Measurements from ENCODE around the gene PMPCB. TPM values are rescaled to one million over a fixed set of nuclear protein-coding genes. Genes with fewer than 3 reads are reported as not detected.
A peak's percentile ranks its signal among the peaks of the same experiment; 100 is the strongest.
"Not testable (repeated sequence)": the region's sequence is repeated elsewhere in the genome, so short reads cannot be mapped to it uniquely, and the experiment has no call there.

The PMPCB gene
- total RNA-seq (2021), result 66.8 and 71.7 TPM in 2 replicates
- Bru-seq, nascent RNA, result percentile 92 among the genes with signal in this experiment
- percentile 82 among the genes with signal in this experiment for BruChase-seq, experiment 1, labeled RNA remaining after a 2-hour chase
- percentile 87 among the genes with signal in this experiment for BruChase-seq, experiment 2, labeled RNA remaining after a 6-hour chase
- long read RNA-seq, transcript PMPCB-202 (12 exons, 1,714 nt), result minor isoform, 9 of 108 reads
- long read RNA-seq, transcript PMPCB-201 (13 exons, 2,472 nt), result major isoform, 79 of 108 reads
- long read RNA-seq, partial matches to known transcripts, result 2 of 108 reads
- long read RNA-seq, other reads (novel, unspliced or antisense), result 18 of 108 reads

GRCh38 chr7:103296901-103297836 lies at the start of gene PMPCB:
Gene PMPCB (plus strand): TSS chr7:103297435. CDS start chr7:103297460, 25 bp downstream.
- no TSS peak for BruUV-seq (replicated peaks)
- peaks cover 32% of the 10 kb centered on the region for H3K36me3 ChIP-seq (ENCODE audit: insufficient read depth, low read length, poor library complexity, severe bottlenecking)
- ChIA-PET POLR2A (ENCODE audit: low non-redundant PET) (no interaction called here), CTCF (no interaction called here)
- no peaks in the 10 kb centered on the region for H3K27me3 ChIP-seq (replicated peaks; ENCODE audit: insufficient read depth, low read depth, low read length, poor library complexity)
- no peaks in the 10 kb centered on the region for H3K9me3 ChIP-seq (ENCODE audit: low read depth, low read length, poor library complexity, severe bottlenecking)
- peaks cover 4% of the 10 kb centered on the region for H3K4me1 ChIP-seq (ENCODE audit: insufficient read depth, low read length, poor library complexity, severe bottlenecking)
- TF ChIP-seq EZH2 (IDR thresholded peaks at IDR 0.05; ENCODE audit: borderline replicate concordance, low read depth, low read length, poor library complexity, severe bottlenecking), result no peak
- TF ChIP-seq, protein P1, sequence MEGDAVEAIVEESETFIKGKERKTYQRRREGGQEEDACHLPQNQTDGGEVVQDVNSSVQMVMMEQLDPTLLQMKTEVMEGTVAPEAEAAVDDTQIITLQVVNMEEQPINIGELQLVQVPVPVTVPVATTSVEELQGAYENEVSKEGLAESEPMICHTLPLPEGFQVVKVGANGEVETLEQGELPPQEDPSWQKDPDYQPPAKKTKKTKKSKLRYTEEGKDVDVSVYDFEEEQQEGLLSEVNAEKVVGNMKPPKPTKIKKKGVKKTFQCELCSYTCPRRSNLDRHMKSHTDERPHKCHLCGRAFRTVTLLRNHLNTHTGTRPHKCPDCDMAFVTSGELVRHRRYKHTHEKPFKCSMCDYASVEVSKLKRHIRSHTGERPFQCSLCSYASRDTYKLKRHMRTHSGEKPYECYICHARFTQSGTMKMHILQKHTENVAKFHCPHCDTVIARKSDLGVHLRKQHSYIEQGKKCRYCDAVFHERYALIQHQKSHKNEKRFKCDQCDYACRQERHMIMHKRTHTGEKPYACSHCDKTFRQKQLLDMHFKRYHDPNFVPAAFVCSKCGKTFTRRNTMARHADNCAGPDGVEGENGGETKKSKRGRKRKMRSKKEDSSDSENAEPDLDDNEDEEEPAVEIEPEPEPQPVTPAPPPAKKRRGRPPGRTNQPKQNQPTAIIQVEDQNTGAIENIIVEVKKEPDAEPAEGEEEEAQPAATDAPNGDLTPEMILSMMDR (conservative IDR thresholded peaks at IDR 0.05; ENCODE audit: low read depth, low read length), result peak; percentile 90
- peak within 1 kb of the TSS; percentile 78 for H3K27ac ChIP-seq (ENCODE audit: low read depth, low read length, poor library complexity, severe bottlenecking)
- peak within 1 kb of the TSS; percentile 94 for H3K4me3 ChIP-seq (ENCODE audit: low read depth, low read length, poor library complexity, severe bottlenecking)
- intact Hi-C loops (cut with micrococcal nuclease; ENCODE audit: unreplicated experiment), result loop anchor here (5.0 kb wide), 1 partner anchor 110 kb away; no protein-coding TSS in a partner anchor
- peak; percentile 94 for DNase-seq (ENCODE audit: low spot score)

DNA sequence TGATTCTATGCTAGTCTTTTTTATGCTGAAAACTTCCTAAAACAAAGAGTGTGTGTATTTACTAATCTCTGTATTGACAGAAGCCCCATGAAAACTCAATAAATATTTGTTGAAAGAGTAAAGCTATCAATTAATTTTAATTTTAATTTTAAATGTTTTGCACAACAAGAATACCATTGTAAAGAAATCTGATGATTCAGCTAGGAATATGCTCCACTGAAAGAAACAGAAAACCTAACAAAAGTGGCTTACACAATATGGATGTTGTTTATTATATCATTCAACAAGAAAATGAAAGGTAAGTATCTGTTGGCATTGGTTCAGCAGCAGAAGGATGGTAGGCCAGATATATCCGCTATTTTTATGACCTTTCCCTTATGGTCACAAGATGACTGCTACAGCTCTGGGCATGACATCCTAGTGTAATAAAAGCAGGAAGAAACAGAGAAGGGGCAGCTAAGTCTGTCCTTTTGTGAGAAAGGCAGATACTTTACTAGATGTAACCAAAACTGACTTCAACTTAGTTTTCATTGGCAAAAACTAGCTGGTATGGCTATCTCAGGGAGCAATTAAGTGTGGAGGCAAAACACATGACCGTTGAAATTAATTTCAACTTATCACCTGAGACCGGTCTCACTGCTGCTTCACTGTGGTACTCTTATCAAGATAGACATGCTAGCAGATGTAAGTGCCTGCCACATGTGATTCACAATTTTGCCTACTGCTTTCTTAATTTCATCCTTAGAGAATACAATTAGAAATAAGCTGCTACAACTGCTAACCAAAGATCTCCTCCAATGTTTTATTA lies 43.3 kb upstream of the PMPCB start:
- H3K27ac ChIP-seq (ENCODE audit: low read depth, low read length, poor library complexity, severe bottlenecking); H3K4me3 ChIP-seq (ENCODE audit: low read depth, low read length, poor library complexity, severe bottlenecking); H3K4me1 ChIP-seq (ENCODE audit: insufficient read depth, low read length, poor library complexity, severe bottlenecking); POLR2A ChIA-PET (ENCODE audit: low non-redundant PET); CTCF ChIA-PET; H3K36me3 ChIP-seq (ENCODE audit: insufficient read depth, low read length, poor library complexity, severe bottlenecking); H3K27me3 ChIP-seq (replicated peaks; ENCODE audit: insufficient read depth, low read depth, low read length, poor library complexity); DNase-seq (ENCODE audit: low spot score); BruUV-seq (replicated peaks); H3K9me3 ChIP-seq (ENCODE audit: low read depth, low read length, poor library complexity, severe bottlenecking); intact Hi-C loops (cut with micrococcal nuclease; ENCODE audit: unreplicated experiment): not testable (repeated sequence)

DNA sequence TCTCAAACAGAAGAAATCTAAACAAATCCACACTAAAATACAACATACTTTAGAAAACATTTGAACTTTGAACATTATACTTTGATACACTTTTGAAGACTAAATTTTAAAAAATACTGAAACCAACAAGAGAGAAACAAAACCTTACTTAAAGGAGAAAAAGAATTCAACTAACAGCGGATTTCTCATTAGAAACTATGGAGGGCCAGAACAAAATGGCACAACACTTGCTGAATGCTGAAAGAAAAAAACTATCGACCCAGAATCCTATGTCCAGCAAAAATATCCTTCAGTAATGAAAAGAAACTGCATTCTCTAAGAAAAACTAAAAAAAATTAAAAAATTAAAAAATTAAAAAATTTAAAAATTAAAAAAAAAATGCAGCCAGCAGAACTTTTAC lies 33.2 kb upstream of the PMPCB start:
- H3K4me1 ChIP-seq (ENCODE audit: insufficient read depth, low read length, poor library complexity, severe bottlenecking); BruUV-seq (replicated peaks); H3K36me3 ChIP-seq (ENCODE audit: insufficient read depth, low read length, poor library complexity, severe bottlenecking); H3K9me3 ChIP-seq (ENCODE audit: low read depth, low read length, poor library complexity, severe bottlenecking); H3K4me3 ChIP-seq (ENCODE audit: low read depth, low read length, poor library complexity, severe bottlenecking); DNase-seq (ENCODE audit: low spot score); H3K27me3 ChIP-seq (replicated peaks; ENCODE audit: insufficient read depth, low read depth, low read length, poor library complexity); H3K27ac ChIP-seq (ENCODE audit: low read depth, low read length, poor library complexity, severe bottlenecking); intact Hi-C loops (cut with micrococcal nuclease; ENCODE audit: unreplicated experiment); POLR2A ChIA-PET (ENCODE audit: low non-redundant PET); CTCF ChIA-PET: not testable (repeated sequence)

DNA sequence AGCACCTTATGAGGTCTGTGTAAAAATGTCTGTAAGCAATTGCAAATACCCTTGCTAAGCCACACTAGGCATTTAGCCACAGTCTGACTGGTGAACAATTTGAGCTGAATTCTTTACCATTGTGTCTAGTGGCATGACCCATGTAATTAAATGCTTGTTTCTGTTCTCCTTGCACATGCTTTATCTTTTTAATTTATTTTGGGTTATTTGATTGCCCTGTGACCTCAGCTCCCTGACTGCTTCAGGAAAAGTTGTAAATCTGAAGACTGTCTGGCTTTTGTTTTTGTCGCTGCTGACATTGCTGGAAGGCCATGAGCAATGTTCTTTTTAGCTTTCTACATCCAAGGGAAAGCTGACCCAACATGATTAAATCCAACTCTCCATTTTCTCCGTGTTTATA lies 31.0 kb upstream of the PMPCB start:
- H3K36me3 ChIP-seq (ENCODE audit: insufficient read depth, low read length, poor library complexity, severe bottlenecking); H3K4me3 ChIP-seq (ENCODE audit: low read depth, low read length, poor library complexity, severe bottlenecking); CTCF ChIA-PET; H3K4me1 ChIP-seq (ENCODE audit: insufficient read depth, low read length, poor library complexity, severe bottlenecking); POLR2A ChIA-PET (ENCODE audit: low non-redundant PET); H3K9me3 ChIP-seq (ENCODE audit: low read depth, low read length, poor library complexity, severe bottlenecking); H3K27ac ChIP-seq (ENCODE audit: low read depth, low read length, poor library complexity, severe bottlenecking); DNase-seq (ENCODE audit: low spot score); intact Hi-C loops (cut with micrococcal nuclease; ENCODE audit: unreplicated experiment); BruUV-seq (replicated peaks); H3K27me3 ChIP-seq (replicated peaks; ENCODE audit: insufficient read depth, low read depth, low read length, poor library complexity): not testable (repeated sequence)

DNA sequence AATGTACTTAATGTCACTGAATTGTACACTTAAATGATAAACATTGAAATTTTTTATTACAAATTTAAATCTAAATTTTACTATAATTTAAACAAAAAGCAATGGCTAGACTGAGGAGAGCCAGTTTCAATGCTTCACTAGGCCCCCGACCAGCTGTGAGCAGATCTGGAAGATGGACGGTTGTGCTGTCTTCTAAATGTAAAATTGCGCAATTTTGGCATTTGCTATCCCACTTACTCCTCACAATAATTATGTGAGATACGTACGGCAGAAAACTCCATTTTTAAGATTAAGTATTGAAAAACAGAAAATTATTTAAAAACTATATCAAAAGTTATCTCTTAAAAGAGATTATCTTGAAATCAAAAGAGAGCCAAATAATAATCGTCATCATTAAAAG lies 23.9 kb upstream of the PMPCB start:
- DNase-seq (ENCODE audit: low spot score); intact Hi-C loops (cut with micrococcal nuclease; ENCODE audit: unreplicated experiment); H3K4me1 ChIP-seq (ENCODE audit: insufficient read depth, low read length, poor library complexity, severe bottlenecking); H3K27ac ChIP-seq (ENCODE audit: low read depth, low read length, poor library complexity, severe bottlenecking); BruUV-seq (replicated peaks); H3K36me3 ChIP-seq (ENCODE audit: insufficient read depth, low read length, poor library complexity, severe bottlenecking); POLR2A ChIA-PET (ENCODE audit: low non-redundant PET); CTCF ChIA-PET; H3K9me3 ChIP-seq (ENCODE audit: low read depth, low read length, poor library complexity, severe bottlenecking); H3K27me3 ChIP-seq (replicated peaks; ENCODE audit: insufficient read depth, low read depth, low read length, poor library complexity); H3K4me3 ChIP-seq (ENCODE audit: low read depth, low read length, poor library complexity, severe bottlenecking): not testable (repeated sequence)

GRCh38 chr7:103274867-103275266 lies 22.4 kb upstream of the PMPCB start:
- H3K27me3 ChIP-seq (replicated peaks; ENCODE audit: insufficient read depth, low read depth, low read length, poor library complexity); BruUV-seq (replicated peaks); H3K36me3 ChIP-seq (ENCODE audit: insufficient read depth, low read length, poor library complexity, severe bottlenecking); intact Hi-C loops (cut with micrococcal nuclease; ENCODE audit: unreplicated experiment); H3K4me3 ChIP-seq (ENCODE audit: low read depth, low read length, poor library complexity, severe bottlenecking); H3K4me1 ChIP-seq (ENCODE audit: insufficient read depth, low read length, poor library complexity, severe bottlenecking); DNase-seq (ENCODE audit: low spot score); H3K27ac ChIP-seq (ENCODE audit: low read depth, low read length, poor library complexity, severe bottlenecking); CTCF ChIA-PET; H3K9me3 ChIP-seq (ENCODE audit: low read depth, low read length, poor library complexity, severe bottlenecking); POLR2A ChIA-PET (ENCODE audit: low non-redundant PET): not testable (repeated sequence)

All from A673 (cell line).